Measurements from ENCODE around the gene CETP. TPM values are rescaled to one million over a fixed set of nuclear protein-coding genes. Genes with fewer than 3 reads are reported as not detected.

The CETP gene
- total and polyA plus RNA-seq, 2 of the 8 experiments (the other 6 are each of a cell fraction or from before 2014, with no cell fraction given), result not detected

DNA sequence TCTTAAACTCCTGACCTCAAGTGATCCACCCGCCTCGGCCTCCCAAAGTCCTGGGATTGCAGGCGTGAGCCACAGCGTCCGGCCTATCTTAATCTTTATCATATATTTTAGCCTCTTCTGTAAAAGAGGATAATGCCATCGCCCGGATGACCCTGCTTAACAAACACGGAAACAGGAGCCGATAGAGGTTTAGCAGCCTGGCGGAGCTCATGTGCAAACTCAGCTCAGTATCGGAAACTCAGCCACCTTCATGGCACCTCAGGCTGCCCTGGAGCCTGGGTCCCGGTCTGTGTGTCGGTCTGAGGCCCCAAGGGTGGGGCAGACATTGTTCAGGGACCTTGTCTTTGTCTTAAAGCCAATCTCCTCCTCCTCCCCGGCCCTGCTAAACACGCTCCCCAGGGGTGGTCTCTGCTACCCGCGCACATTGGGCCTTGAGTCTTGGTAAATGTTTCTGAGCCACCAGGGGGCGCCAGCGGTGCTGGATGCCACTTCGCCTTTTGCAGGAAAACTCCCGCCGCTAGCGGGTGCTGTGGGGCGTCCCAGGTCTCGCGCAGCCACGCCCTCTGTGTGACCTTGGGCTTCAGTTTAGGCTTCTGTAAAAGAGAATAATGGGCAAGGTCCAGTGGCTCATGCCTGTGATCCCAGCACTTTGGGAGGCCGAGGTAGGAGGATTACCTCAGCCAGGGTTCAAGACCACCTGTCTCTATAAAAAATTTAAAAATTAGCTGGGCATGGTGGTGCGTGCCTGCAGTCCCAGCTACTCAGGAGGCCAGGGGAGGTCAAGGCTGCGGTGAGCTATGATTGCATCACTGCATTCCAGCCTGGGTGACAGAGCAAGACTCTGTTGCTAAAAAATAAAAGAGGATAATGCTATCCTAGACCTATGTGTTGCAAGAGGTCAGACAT lies 2.7 kb downstream of the CETP start (continued):
- TF ChIP-seq, protein P1, sequence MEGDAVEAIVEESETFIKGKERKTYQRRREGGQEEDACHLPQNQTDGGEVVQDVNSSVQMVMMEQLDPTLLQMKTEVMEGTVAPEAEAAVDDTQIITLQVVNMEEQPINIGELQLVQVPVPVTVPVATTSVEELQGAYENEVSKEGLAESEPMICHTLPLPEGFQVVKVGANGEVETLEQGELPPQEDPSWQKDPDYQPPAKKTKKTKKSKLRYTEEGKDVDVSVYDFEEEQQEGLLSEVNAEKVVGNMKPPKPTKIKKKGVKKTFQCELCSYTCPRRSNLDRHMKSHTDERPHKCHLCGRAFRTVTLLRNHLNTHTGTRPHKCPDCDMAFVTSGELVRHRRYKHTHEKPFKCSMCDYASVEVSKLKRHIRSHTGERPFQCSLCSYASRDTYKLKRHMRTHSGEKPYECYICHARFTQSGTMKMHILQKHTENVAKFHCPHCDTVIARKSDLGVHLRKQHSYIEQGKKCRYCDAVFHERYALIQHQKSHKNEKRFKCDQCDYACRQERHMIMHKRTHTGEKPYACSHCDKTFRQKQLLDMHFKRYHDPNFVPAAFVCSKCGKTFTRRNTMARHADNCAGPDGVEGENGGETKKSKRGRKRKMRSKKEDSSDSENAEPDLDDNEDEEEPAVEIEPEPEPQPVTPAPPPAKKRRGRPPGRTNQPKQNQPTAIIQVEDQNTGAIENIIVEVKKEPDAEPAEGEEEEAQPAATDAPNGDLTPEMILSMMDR (IDR thresholded peaks at IDR 0.05; ENCODE audit: control extremely low read depth in 1 of 3, insufficient read depth in 1 of 3, low read depth in 1 of 3, low read length in 3 of 3), result peak; percentile 98 to 100 (median 99)
- TF ChIP-seq SP4 (IDR thresholded peaks at IDR 0.05; ENCODE audit: low read length), result no peak; the same call in 1 of the 2 replicates
- TF ChIP-seq CREB1 (IDR thresholded peaks at IDR 0.05), result peak; percentile 46; the same call in 1 of the 2 replicates
- TF ChIP-seq KDM1A (IDR thresholded peaks at IDR 0.05; ENCODE audit: borderline replicate concordance, low read length), result no peak
- TF ChIP-seq SAP30 (IDR thresholded peaks at IDR 0.05; ENCODE audit: insufficient read depth, insufficient replicate concordance, low read length), result no peak
- 0 out of 4 replicates have a peak, but pooled peaks of 1 of the 2 experiments have one; percentile 25 for TF ChIP-seq SIN3A (conservative IDR thresholded peaks at IDR 0.05 in 1 of 2, IDR thresholded peaks at IDR 0.05 in 1 of 2; ENCODE audit: low read depth in 1 of 2, low read length in 2 of 2)
- TF ChIP-seq CBX5 (IDR thresholded peaks at IDR 0.05; ENCODE audit: low read depth, low read length), result no peak
- no peak for TF ChIP-seq ATF2 (IDR thresholded peaks at IDR 0.05; ENCODE audit: low read length)
- TF ChIP-seq GTF2F1 (IDR thresholded peaks at IDR 0.05; ENCODE audit: borderline replicate concordance, low read depth, low read length), result no peak
- peak; percentile 29; the same call in 1 of the 2 replicates for TF ChIP-seq CEBPB (IDR thresholded peaks at IDR 0.05; ENCODE audit: low read depth, low read length)
- TF ChIP-seq, protein P2, sequence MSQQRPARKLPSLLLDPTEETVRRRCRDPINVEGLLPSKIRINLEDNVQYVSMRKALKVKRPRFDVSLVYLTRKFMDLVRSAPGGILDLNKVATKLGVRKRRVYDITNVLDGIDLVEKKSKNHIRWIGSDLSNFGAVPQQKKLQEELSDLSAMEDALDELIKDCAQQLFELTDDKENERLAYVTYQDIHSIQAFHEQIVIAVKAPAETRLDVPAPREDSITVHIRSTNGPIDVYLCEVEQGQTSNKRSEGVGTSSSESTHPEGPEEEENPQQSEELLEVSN (IDR thresholded peaks at IDR 0.05), result no peak
- no peak for TF ChIP-seq POLR2A (IDR thresholded peaks at IDR 0.05; ENCODE audit: control extremely low read depth in 1 of 2, low read depth in 2 of 2, low read length in 2 of 2)
- TF ChIP-seq POLR2AphosphoS5 (IDR thresholded peaks at IDR 0.05; ENCODE audit: low read depth, low read length), result no peak
- peak in 1 of 2 experiments; percentile 62; a peak in 1 of 3 replicates for TF ChIP-seq EP300 (IDR thresholded peaks at IDR 0.05; ENCODE audit: borderline replicate concordance in 1 of 2, low read depth in 2 of 2, low read length in 2 of 2)
- TF ChIP-seq, protein P3, sequence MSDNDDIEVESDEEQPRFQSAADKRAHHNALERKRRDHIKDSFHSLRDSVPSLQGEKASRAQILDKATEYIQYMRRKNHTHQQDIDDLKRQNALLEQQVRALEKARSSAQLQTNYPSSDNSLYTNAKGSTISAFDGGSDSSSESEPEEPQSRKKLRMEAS (IDR thresholded peaks at IDR 0.05), result peak; percentile 57
- TF ChIP-seq RFX5 (IDR thresholded peaks at IDR 0.05; ENCODE audit: borderline replicate concordance, low read depth, low read length), result no peak
- peak; percentile 58; the same call in 1 of the 2 replicates for TF ChIP-seq JUND (IDR thresholded peaks at IDR 0.05; ENCODE audit: low read length)
- no peak for TF ChIP-seq MAFK (IDR thresholded peaks at IDR 0.05; ENCODE audit: low read depth, low read length)
